Stimulated activated naive CD4-positive, alpha-beta T cell treated with Interleukin-2 at 50 U/mL for 16 hours (primary cell): ENCODE data around the gene CCT5.
A peak's percentile ranks its signal among the peaks of the same experiment; 100 is the strongest.

Experiments used
- DNase-seq: peaks from one replicate; lab custom pipeline; 2025; lab: John Stamatoyannopoulos, UW

The CCT5 gene

GRCh38 chr5:10249948-10250805 is at the start of gene CCT5:
Gene CCT5 (plus strand): TSS chr5:10250280. CDS start chr5:10250341, 61 bp downstream.
- DNase-seq, result peak; percentile 85

- DNase-seq, result no peak
Measured at GRCh38 chr5:10201223-10201868, 48.7 kb upstream of the CCT5 start.

DNA sequence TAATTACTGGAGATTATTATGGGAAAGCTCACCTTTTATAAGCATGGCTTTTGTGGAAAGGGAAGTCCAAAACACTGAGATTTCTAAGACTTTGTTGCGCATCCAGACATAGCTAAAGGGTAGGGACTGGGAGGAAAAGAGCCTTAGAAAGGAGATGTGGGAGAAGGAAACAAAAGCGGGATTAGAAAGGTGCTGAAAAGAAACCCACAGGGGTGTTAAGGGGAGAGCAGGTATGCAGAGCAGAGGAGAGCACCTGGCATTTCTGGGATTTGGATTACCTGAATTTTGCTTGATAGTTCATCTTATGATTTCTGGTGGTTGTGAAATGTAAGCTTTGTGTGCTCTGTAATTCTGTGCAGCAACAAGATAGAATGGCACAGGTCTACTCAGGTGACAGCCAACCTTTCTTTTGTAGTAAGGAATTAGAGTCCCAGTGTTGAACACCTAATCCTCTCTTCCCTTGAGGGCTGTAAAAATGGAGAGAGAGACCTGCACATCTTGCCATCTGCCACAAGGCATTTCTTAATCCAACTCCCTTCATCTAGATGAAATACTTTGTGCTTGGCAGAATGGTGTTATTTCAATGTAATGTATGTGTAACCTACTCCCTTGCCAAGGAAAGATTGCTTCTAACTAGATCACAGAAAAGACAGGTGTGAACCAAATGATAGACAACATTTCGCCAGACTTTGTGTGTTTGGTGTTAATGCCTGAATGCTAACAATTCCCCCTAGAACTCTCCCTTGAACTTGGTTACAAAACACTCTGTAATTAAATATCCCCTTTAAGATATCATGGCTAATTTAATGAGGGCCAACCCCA is 47.8 kb upstream of the CCT5 start:
- no peak for DNase-seq

- DNase-seq, result no peak
Measured at GRCh38 chr5:10209004-10209403, 41.1 kb upstream of the CCT5 start.

DNA sequence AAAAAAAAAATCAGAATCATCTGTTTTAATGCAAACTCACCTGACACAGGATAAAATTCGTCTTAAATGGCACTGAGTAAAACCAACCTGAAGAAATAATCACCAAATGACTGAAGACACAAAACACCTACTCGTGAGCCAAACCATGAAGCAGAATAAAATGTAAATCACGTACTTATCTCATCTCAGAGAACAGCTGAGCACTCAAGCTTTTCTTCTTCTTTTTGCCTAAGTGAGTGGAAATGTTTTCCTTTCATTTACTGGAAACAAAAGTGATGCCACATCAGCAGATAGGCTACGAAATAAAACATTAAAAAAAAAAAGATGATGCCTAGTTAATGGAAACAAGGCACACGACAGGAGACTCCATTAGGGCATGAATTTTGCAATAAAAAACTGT is 36.8 kb upstream of the CCT5 start:
- no peak for DNase-seq

DNA sequence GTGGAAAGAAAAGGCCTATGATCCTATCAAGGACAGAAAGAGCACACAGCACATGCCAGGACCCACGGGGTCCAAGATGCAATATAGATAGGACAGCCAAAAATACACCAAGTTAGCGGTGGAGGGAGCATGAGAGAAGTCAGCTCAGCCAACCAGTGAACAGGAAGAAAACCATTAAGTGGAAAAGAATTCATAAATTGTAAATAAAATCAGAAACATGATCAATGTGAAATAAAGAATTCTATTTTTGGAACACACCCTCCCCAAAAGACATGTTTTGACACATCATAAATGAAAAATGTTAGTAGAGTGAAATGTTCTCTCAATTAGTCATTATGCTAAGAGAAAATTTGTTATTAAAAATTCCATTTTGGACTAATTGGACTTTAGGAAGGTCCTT is 36.0 kb upstream of the CCT5 start:
- DNase-seq, result no peak

DNA sequence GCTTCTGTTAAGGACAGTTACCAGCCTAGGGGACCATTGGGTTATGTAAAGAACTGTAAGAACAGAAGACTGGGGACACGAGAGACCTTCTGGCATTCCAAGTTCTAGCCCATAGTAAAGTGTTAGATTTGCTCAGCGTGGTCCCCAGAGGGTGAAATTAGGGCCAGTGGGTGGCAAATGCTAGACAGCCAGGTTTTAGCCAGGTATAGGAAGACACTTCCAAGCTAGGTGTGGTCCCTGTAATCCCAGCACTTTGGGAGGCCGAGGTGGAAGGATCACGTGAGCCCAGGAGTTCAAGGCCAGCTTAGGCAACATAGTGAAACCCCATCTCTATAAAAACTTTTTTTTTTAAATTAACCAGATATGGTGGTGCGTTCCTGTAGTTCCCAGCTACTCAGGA is 34.7 kb upstream of the CCT5 start:
- no peak for DNase-seq

DNA sequence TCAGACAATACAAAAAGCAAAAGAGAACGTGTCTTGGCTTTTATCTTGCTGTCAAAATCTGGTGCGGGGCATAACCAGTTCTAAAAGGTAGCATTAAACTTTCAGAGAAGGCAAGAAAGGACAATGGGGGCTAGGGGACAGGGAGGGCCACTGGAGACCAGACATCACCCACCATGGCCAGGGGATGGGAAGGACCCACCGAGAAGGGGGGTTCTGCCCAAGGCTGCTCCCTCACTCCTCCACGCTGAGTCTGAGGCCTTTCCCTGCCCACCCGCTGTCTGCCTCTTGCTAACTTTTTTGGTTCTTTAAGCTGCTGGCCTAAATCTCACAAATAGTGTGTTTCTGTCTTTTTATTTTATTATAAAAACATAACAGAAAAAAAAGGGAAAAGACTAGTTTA is 34.0 kb upstream of the CCT5 start:
- no peak for DNase-seq

DNA sequence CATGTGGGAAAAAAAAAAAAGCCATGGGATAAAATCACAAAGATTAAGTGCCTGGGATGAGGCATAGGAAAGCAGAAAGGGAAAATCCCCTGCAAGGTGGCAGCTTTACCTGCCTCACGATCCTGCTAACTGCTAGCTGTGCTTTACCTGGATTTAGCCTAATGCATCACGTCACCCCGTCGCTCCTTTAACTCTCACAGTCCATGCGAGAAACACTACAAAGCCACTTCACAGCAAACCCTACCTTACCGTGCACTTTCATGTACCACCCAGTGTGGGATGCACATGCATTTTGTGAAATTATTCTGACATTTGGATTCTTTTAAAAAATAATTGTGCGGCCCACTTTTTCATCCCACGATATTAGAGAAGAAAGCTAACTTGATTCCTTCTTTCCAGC is 31.4 kb upstream of the CCT5 start:
- DNase-seq, result no peak

GRCh38 chr5:10219068-10219467 is 31.0 kb upstream of the CCT5 start:
- no peak for DNase-seq

GRCh38 chr5:10220248-10220647 is 29.8 kb upstream of the CCT5 start:
- no peak for DNase-seq

DNA sequence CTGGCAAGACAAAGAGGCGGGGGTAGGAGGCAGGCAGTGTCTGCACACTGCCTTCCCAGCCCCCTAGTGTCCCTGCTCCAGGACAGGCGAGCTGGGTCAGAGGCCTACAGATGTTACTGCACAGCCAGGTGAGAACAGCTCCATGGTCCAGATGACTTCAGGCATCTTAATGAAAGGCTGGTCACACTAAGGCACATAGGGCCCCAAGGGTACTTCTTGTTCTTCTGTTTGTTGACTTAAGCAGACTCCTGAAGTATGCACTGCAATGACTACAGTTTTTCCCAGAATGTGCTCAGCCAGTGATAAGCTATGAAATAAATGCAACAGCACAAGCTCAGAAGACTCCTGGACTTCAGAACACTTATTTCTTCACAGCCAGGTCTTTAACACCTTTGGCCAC is 27.8 kb upstream of the CCT5 start:
- DNase-seq, result no peak

- DNase-seq, result no peak
Measured at GRCh38 chr5:10227379-10227778, 22.7 kb upstream of the CCT5 start.

DNA sequence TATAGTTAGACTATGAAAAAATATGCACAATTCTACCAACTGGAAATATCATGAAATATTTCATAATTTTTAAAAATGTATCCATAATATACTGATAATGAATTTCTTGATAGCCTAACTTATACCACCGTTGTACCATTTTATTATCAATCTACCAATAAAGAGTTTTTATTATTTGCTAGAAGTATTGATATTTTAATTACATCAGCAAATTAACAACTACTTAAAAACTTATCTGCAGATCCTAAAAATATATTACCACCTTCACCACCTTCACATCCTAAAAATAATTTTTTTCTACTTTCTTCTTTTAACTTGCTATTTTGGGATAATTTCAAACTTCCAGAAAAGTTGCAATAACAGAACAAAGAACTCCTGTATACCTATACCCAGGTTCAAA is 21.8 kb upstream of the CCT5 start:
- DNase-seq, result no peak

DNA sequence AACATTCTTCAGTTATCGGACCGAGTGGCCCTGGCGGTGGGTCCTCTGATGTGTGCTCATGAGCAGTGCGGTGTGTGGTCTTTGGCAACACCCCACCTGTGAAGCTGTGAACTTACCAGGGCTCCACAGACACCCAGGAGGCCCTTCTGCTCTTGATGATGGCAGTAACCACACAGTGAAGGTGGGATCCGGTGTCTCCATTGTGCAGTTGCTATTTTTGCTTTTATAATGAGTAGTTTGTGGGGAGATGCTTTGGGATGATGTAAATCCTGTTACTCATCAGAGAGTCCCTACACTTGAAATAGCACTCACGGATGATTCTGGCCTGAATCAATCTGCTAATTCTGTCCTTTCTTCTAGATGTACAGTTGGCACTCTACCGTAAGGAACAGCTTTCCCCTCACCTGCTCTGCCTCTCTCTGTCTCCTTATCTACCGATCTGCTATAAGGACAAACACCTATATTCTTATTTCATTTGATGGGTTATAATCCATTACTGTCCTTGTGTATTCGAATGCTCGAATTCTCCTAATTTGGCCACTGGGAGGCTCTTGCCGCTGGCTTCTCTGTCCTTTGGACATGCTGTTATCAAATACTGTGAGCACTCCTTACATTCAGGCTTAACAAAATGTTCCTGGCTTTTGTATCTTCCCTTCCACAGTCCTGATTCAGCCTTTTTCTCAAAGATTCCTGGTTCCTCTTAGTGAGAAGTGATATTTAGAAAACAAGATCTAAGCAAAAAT is 20.6 kb upstream of the CCT5 start:
- DNase-seq, result no peak

DNA sequence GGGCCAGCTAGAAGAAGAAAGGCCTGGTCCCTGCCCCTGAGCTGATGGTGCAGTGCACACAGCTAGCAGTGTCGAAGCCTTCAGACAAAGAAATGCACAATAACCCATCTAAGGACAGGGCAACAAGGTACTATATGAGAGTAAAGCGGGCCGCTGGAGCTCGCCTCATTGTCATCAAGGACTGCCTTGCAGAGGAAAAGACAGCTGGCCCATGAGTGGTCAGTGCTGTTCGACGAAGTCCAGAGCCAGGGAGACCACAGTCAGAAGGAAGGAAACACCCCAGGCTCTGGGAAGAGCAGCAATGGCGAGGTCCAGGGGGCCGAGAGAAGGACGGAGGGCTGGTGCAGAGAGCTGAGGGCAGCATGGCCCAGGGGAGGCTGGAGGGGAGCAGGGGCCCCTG is 17.7 kb upstream of the CCT5 start:
- no peak for DNase-seq

DNA sequence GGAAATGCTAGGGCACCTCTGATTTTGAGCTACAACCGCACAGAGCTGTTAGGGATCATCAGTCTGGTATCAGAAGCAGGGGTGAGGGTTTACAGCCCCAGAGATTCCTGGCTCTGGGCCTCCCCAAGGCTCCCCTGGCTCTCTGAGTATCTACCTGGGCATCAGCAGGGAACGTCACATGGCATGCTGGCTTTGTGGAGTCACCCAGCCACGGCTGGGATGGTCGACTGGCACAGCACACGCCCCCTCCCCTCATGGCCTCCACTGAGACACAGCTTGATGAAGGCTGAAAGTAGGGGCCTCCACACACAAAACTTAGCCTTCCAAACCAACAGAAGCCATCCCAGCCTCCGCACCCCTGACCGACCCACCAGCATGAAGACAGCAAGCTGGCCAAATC is 17.1 kb upstream of the CCT5 start:
- no peak for DNase-seq

DNA sequence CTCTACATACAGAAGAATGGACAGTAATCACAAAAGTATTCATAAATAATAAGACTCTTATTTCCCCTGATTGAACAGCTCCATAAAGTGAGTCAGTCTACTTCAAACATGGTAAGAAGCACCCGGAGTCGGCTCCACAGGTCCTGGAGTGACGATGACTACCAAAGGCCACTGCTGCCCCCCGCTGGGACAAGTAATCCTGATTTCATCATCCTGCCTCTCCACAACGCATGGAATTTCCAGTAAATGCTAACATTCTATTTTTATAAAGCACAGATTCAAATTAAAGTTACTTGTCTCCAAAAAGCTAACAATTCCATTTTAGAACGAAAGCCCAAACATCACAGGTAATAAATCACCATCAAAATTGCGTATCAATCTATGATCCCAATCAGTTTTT is 16.6 kb upstream of the CCT5 start:
- no peak for DNase-seq

- DNase-seq, result no peak
Measured at GRCh38 chr5:10235350-10235749, 14.7 kb upstream of the CCT5 start.

- no peak for DNase-seq
Measured at GRCh38 chr5:10243660-10244240, 6.3 kb upstream of the CCT5 start.

DNA sequence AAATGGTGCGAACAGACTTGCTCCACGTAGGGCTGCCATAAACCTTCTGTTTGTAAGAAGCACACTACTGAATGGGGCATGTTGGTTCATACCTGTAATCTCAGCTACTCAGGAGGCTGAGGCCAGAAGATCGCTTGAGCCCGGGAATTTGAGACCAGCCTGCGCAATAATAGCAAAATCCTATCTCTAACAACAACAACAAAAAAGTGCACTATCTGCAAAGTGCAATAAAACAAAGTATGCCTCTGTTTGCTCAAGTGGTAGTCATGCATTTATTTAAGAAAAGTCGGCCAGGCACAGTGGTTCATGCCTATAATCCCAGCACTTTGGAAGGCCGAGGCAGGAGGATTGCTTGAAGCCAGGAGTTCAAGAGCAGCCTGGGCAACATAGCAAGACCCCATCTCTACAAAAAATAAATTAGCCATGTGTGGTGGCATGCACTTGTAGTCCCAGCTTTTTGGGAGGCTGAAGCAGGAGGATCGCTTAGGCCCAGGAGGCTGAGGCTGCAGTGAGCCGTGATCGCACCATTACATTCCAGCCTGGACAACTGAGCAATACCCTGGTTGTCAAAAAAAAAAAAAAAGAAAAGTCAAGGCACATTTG is 5.6 kb upstream of the CCT5 start:
- no peak for DNase-seq
